RPMI7951 (cell line): ENCODE data around the gene S100A9. TPM values are rescaled to one million over a fixed set of nuclear protein-coding genes. Genes with fewer than 3 reads are reported as not detected.
A peak's percentile ranks its signal among the peaks of the same experiment; 100 is the strongest.

Experiments used
- DNase-seq: peaks from one replicate; pipeline ENCODE4 v3.0.0-alpha.2; 2012; ENCODE audit warnings: low read depth
- total RNA-seq: library from RNA; depleted of rRNA; stranded (reverse); fragments of >200 nt; shearing (Covaris generic); gene quantifications from 2 replicates; pipeline ENCODE4 v1.2.3, GENCODE V29; 2014

Gene S100A9
- total RNA-seq, 1 experiment from 2014 or later = 2.4 TPM

DNA sequence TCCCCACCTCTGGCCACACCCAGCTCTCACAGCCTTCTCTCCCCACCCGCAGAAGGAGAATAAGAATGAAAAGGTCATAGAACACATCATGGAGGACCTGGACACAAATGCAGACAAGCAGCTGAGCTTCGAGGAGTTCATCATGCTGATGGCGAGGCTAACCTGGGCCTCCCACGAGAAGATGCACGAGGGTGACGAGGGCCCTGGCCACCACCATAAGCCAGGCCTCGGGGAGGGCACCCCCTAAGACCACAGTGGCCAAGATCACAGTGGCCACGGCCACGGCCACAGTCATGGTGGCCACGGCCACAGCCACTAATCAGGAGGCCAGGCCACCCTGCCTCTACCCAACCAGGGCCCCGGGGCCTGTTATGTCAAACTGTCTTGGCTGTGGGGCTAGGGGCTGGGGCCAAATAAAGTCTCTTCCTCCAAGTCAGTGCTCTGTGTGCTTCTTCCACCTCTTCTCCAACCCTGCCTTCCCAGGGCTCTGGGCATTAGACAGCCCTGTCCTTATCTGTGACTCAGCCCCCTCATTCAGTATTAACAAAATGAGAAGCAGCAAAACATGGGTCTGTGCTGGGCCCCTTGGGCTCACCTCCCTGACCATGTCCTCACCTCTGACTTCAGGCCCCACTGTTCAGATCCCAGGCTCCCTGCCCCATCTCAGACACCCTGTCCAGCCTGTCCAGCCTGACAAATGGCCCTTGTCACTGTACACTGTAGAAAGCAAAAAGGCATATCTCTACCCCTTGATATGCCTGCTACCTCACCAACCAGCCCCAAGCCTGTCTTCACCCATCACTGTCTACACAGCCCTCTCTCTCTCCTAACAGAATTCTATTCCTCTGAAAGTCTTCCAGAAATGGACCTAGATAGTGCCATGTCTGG lies 3.2 kb downstream of the S100A9 start:
- DNase-seq = no peak

DNA sequence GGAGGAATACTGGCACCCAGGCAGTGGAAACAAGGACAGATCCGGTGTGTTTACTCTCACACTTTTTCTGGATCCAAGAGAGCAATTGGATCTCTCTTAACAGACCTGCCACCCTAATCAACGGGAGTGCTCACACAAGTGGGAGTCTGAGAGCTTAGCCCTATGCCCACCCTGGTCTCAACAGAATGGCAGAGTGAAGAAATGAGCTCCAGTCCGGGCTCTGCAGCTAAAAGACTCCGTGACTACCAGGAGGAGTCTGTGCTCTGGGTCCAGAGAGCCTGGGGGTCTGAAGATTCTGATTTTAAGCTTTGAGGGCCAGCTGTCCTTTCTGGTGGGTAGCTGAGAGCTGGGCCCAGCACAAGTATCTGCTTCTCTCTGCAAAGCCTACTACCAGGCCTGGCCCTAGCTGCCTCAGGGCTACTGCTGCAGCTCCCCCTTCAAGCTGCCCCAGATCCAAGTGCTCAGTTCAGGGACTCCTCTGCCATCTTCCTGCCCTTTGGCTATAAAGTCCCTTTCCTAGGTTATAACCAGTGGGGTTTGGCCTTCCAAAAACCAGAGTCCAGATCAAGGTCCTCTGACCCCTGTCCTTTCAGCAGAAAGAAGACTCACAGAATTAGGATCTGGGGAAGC lies 3.9 kb downstream of the S100A9 start:
- no peak for DNase-seq

GRCh38 chr1:153362187-153362775 lies 4.6 kb downstream of the S100A9 start:
- no peak for DNase-seq

GRCh38 chr1:153363641-153364040 lies 6.0 kb downstream of the S100A9 start:
- no peak for DNase-seq

DNA sequence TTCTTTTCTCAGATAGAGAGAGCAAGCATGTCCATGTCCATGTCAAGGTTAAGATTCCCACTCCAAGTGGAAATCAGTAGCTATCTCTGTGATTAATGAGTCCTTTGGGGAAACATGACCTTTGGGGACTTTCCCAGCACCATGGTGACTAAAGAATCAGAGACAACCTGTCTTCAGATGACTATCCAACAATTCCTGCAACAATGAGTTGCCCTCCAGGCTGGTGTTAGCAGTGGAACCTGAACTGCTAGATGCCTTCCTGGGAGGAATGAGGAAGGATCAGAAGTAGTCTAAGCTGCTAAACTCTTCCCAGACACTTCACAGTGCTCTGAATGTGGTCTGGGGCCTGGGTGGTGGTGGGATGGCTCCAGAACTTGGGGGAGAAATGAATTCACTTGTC lies 6.5 kb downstream of the S100A9 start:
- no peak for DNase-seq

GRCh38 chr1:153364766-153365666 lies 7.4 kb downstream of the S100A9 start:
- DNase-seq = no peak

DNA sequence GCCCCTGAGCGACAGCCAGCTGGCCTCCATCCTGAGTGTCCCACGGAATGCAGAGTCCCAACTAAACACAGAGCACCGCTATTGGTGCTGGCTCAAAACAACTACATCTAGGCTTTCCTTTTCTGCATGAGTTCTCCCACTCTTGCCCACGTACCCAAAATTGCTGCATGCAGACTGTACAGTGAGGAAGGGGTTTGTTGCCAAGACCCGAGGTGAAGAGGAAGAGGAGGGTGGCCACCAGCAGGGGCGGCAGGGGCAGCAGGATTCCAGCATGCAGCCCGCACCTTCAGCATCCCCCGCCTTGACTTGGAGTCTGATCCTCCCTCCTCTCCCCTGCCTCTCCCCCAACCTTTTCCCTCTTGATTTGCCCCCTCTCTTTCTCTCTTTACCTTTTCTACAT lies 8.0 kb downstream of the S100A9 start:
- no peak for DNase-seq

GRCh38 chr1:153366261-153366660 lies 8.6 kb downstream of the S100A9 start:
- DNase-seq = no peak

- no peak for DNase-seq
Observed at GRCh38 chr1:153367090-153367489, 9.4 kb downstream of the S100A9 start.

- no peak for DNase-seq
Observed at GRCh38 chr1:153368495-153368894, 10.8 kb downstream of the S100A9 start.

- DNase-seq = no peak
Observed at GRCh38 chr1:153370146-153370545, 12.5 kb downstream of the S100A9 start.

DNA sequence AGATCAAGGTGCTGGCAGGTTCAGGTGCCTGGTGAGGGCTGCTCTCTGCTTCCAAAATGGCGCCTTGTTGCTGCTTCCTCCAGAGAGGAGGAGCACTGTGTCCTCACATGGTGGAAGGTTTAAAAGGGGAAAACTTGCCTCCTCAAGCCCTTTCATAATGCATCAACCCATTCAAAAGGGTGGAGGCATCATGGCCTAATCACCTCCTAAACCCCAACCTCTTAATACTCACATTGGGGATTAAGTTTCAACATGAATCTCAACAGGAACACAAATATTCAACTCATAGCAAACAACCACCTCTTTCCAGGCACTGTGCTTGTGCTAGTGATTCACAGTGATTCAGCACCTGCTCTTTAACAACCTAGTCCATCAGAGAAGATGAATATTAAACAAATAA lies 13.6 kb downstream of the S100A9 start:
- no peak for DNase-seq

- no peak for DNase-seq
Observed at GRCh38 chr1:153372571-153372970, 14.9 kb downstream of the S100A9 start.

- no peak for DNase-seq
Observed at GRCh38 chr1:153374071-153374470, 16.4 kb downstream of the S100A9 start.

GRCh38 chr1:153375511-153375910 lies 17.9 kb downstream of the S100A9 start, which contains the start of gene S100A12:
S100A12 (minus strand) TSS chr1:153375621; CDS start chr1:153374592, 1,029 bp downstream.
- peak; percentile 83 for DNase-seq

- no peak for DNase-seq
Observed at GRCh38 chr1:153379591-153379990, 21.9 kb downstream of the S100A9 start.

DNA sequence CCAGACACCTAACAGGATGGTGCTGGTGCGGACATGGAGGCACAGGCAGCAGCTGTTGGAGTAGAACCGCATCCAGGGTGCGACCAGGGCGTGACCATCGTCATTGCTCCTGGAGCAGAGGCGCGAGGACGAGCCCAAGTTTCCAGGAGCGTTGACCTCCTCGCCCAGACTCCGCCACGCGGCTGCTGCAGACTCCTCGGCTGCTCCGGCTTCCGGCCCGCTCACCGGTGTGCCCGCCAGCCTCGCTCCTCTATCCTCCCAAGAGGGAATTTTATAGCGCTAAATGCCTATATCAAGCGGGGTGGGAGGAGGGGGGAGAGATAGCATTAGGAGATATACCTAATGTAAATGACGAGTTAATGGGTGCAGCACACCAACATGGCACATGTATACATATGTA lies 23.1 kb downstream of the S100A9 start:
- DNase-seq = no peak

GRCh38 chr1:153384958-153385580 lies 27.4 kb downstream of the S100A9 start:
- DNase-seq = no peak

DNA sequence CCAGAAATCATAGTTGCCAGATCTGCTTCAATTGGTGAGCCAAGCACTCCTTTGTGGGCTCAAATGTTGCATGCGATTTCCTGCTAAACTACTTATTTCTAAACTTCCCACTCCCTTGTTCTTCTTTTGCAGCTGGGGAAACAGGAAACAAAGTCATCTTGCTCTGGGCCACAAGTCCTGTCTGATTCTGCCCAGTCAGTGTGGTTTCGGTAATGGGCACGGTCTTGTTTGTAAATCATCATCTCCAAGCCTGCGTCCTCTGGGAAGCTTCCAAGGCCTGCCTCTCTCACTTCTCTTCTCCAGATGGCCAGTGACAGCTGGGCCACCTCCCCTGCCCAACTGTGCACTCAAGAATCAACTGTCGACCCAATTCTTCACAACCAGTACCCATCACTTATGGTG lies 28.8 kb downstream of the S100A9 start:
- DNase-seq = peak; percentile 75

DNA sequence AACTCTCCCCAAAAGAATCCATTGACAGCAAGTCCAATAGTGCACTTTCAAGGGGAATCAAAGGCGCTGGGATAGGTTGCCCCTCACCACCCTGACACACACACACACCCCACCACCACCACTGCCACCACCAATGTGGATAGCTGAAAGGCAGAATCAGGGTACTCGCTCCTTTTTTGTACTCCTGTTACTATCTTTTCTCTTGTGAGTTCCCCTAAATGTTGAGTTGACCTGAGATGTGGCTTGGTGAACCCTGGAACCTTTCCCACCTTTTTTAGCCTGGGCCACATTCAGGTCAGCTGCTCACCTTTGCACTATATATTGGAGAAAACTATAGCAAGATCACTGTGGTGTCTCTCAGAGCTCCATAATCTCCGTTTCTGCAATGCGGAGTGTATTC lies 29.3 kb downstream of the S100A9 start:
- DNase-seq = no peak

GRCh38 chr1:153387785-153388184 lies 30.1 kb downstream of the S100A9 start:
- DNase-seq = no peak
